ENCODE results near the gene IQSEC2.

IQSEC2 gene

DNA sequence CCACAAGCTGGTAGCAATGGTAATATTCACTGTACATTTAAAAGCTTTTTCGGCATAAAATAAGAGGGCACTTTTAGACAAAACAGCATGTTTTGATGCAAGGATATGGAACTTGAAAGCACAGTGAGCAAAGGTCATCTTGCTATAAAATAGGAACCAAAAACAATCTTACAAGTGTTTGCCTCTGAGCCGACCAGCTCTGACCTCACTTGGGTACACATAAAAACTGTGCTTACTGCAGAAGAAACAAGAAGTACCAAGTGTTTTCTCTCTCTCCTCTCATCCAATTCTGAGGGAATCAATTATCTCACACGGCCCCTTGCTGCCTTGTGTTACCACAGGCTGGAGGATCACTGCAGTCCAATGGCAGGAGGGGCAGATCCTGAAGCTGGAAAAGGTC, 4.8 kb upstream of the IQSEC2 start:
- TF ChIP-seq CREB1 (IDR thresholded peaks at IDR 0.05; ENCODE audit: low read depth) (no peak), FOXM1 (IDR thresholded peaks at IDR 0.05; ENCODE audit: borderline replicate concordance, low read depth) (no peak), RAD21 (IDR thresholded peaks at IDR 0.05; ENCODE audit: low read depth) (no peak)

- TF ChIP-seq ZBTB7A (IDR thresholded peaks at IDR 0.05; ENCODE audit: low read depth), result no peak
- TF ChIP-seq TAF1 (IDR thresholded peaks at IDR 0.05; ENCODE audit: low read depth), result no peak
- no peak for TF ChIP-seq CREB1 (IDR thresholded peaks at IDR 0.05; ENCODE audit: low read depth)
- no peak for TF ChIP-seq RAD21 (IDR thresholded peaks at IDR 0.05; ENCODE audit: low read depth)
- TF ChIP-seq TCF12 (IDR thresholded peaks at IDR 0.05; ENCODE audit: low read depth), result no peak
- TF ChIP-seq EGR1 (IDR thresholded peaks at IDR 0.05), result no peak
- no peak for TF ChIP-seq NFIC (IDR thresholded peaks at IDR 0.05)
- TF ChIP-seq REST (IDR thresholded peaks at IDR 0.05; ENCODE audit: low read depth), result no peak
- TF ChIP-seq EP300 (IDR thresholded peaks at IDR 0.05; ENCODE audit: borderline replicate concordance), result no peak
- TF ChIP-seq, protein P1, sequence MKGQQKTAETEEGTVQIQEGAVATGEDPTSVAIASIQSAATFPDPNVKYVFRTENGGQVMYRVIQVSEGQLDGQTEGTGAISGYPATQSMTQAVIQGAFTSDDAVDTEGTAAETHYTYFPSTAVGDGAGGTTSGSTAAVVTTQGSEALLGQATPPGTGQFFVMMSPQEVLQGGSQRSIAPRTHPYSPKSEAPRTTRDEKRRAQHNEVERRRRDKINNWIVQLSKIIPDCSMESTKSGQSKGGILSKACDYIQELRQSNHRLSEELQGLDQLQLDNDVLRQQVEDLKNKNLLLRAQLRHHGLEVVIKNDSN (IDR thresholded peaks at IDR 0.05), result no peak
- TF ChIP-seq TEAD4 (IDR thresholded peaks at IDR 0.05), result no peak
- no peak for TF ChIP-seq YY1 (IDR thresholded peaks at IDR 0.05; ENCODE audit: low read depth)
- no peak for TF ChIP-seq FOXM1 (IDR thresholded peaks at IDR 0.05; ENCODE audit: borderline replicate concordance, low read depth)
- no peak for TF ChIP-seq CEBPB (IDR thresholded peaks at IDR 0.05)
- TF ChIP-seq, protein P2, sequence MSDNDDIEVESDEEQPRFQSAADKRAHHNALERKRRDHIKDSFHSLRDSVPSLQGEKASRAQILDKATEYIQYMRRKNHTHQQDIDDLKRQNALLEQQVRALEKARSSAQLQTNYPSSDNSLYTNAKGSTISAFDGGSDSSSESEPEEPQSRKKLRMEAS (IDR thresholded peaks at IDR 0.05), result no peak
Measured at GRCh38 chrX:53285591-53285990, 4.2 kb upstream of the IQSEC2 start.

- TF ChIP-seq EP300 (IDR thresholded peaks at IDR 0.05; ENCODE audit: borderline replicate concordance) (no peak), RAD21 (IDR thresholded peaks at IDR 0.05; ENCODE audit: low read depth) (peak; percentile 68)
Measured at GRCh38 chrX:53284684-53285447, 3.5 kb upstream of the IQSEC2 start.

- TF ChIP-seq, protein P2 (IDR thresholded peaks at IDR 0.05), result no peak
- peak; percentile 46 for TF ChIP-seq REST (IDR thresholded peaks at IDR 0.05; ENCODE audit: low read depth)
Measured at GRCh38 chrX:53283567-53283966, 2.2 kb upstream of the IQSEC2 start.

DNA sequence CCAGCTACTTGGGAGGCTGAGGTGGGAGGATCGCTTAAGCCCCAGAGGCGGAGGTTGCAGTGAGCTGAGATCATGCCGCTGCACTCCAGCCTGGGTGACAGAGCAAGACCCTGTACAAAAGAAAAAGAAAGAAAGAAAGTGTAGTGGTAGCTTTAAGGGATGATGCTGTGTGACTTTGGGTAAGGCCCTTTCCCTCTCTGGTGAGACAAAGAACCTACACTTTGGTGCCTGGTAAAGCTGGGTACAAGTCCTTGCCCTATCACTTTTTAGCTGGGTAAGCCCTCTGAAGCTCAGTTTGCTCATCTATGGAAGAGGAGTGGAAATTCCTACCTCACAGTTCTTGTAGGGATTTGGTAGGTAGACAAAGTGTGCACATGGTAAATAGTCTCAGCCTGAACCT, 1.7 kb upstream of the IQSEC2 start:
- TF ChIP-seq ZBTB7A (IDR thresholded peaks at IDR 0.05; ENCODE audit: low read depth) (no peak), FOXM1 (IDR thresholded peaks at IDR 0.05; ENCODE audit: borderline replicate concordance, low read depth) (no peak), REST (IDR thresholded peaks at IDR 0.05; ENCODE audit: low read depth) (no peak), TCF12 (IDR thresholded peaks at IDR 0.05; ENCODE audit: low read depth) (no peak)
- TF ChIP-seq, protein P1 (IDR thresholded peaks at IDR 0.05), result no peak
